Coronary artery (tissue), 2 donors: ENCODE data around the gene HPSE.

Experiments used
- DNase-seq: peaks from one replicate; pipeline ENCODE4 v3.0.0-alpha.2; 2017; ENCODE audit warnings: low spot score
- H3K27ac ChIP-seq, 2 donors: fragments of 200-600 bp; sonication (generic); one replicate each; pipeline ENCODE4 v1.5.1; 2016 to 2019
- H3K4me3 ChIP-seq: fragments of 200-600 bp; sonication (generic); 2 replicates; pipeline ENCODE4 v1.5.1; 2016; ENCODE audit warnings: mild to moderate bottlenecking, moderate library complexity
- CTCF ChIP-seq: fragments of 200-600 bp; sonication (generic); IDR thresholded peaks from one replicate; pipeline ENCODE4 v1.5.1; 2019; ENCODE audit warnings: antibody characterized with exemption

Gene HPSE

GRCh38 chr4:83334425-83335241, at the start of gene HPSE:
Gene HPSE (minus strand): TSS chr4:83334848. CDS start chr4:83334782, 66 bp downstream.
- no peak for TF ChIP-seq CTCF
- peak; percentile 80 for DNase-seq
- Histone ChIP-seq H3K27ac (no peak within 1 kb of the TSS), H3K4me3 (peak within 1 kb of the TSS; percentile 75)

- no peak for TF ChIP-seq CTCF
- DNase-seq: no peak
- Histone ChIP-seq H3K4me3 (no peak overlapping the region), H3K27ac (no peak overlapping the region)
These were observed 48.2 kb upstream of the HPSE start for GRCh38 chr4:83382850-83383249.

GRCh38 chr4:83381173-83381572, 46.5 kb upstream of the HPSE start:
- Histone ChIP-seq H3K4me3 (no peak overlapping the region), H3K27ac (no peak overlapping the region)
- TF ChIP-seq CTCF: no peak
- DNase-seq: no peak

GRCh38 chr4:83378419-83378818, 43.8 kb upstream of the HPSE start:
- Histone ChIP-seq H3K27ac (no peak overlapping the region), H3K4me3 (no peak overlapping the region)
- TF ChIP-seq CTCF: no peak
- DNase-seq: no peak

GRCh38 chr4:83372931-83373330, 38.3 kb upstream of the HPSE start:
- Histone ChIP-seq H3K4me3 (no peak overlapping the region), H3K27ac (no peak overlapping the region)
- DNase-seq: no peak
- no peak for TF ChIP-seq CTCF

- Histone ChIP-seq H3K27ac (no peak overlapping the region), H3K4me3 (no peak overlapping the region)
- DNase-seq: no peak
- TF ChIP-seq CTCF: no peak
These were observed 37.3 kb upstream of the HPSE start for GRCh38 chr4:83371936-83372335.

GRCh38 chr4:83371235-83371634, 36.6 kb upstream of the HPSE start:
- no peak for DNase-seq
- H3K27ac ChIP-seq: no peak overlapping the region
- no peak for TF ChIP-seq CTCF
- H3K4me3 ChIP-seq: no peak overlapping the region
